Parathyroid adenoma (tissue), 2 donors: ENCODE results near the gene PRG3.

Experiments
- H2AFZ ChIP-seq: fragments of 300-600 bp; sonication (generic); one replicate; pipeline ENCODE4 v1.7.0; 2017; ENCODE audit warnings: antibody characterized with exemption, mild to moderate bottlenecking
- H3K27ac ChIP-seq: fragments of 300-600 bp; sonication (generic); one replicate; pipeline ENCODE4 v1.7.0; 2017
- H3K27me3 ChIP-seq: fragments of 300-600 bp; sonication (generic); one replicate; pipeline ENCODE4 v1.7.0; 2017; ENCODE audit warnings: low read length; ENCODE audit not compliant: control insufficient read depth, insufficient read depth
- H3K36me3 ChIP-seq: fragments of 300-600 bp; sonication (generic); one replicate; pipeline ENCODE4 v1.7.0; 2017; ENCODE audit warnings: low read length; ENCODE audit not compliant: control insufficient read depth, insufficient read depth
- H3K4me1 ChIP-seq: fragments of 300-600 bp; sonication (generic); one replicate; pipeline ENCODE4 v1.7.0; 2017; ENCODE audit warnings: control low read depth
- H3K4me2 ChIP-seq: fragments of 300-600 bp; sonication (generic); one replicate; pipeline ENCODE4 v1.7.0; 2017; ENCODE audit warnings: low read length
- H3K4me3 ChIP-seq: fragments of 300-600 bp; sonication (generic); one replicate; pipeline ENCODE4 v1.7.0; 2017; ENCODE audit warnings: low read depth, low read length
- H3K79me2 ChIP-seq: fragments of 300-600 bp; sonication (generic); one replicate; pipeline ENCODE4 v1.7.0; 2017; ENCODE audit warnings: control low read depth
- H3K9ac ChIP-seq: fragments of 300-600 bp; sonication (generic); one replicate; pipeline ENCODE4 v1.7.0; 2017; ENCODE audit warnings: mild to moderate bottlenecking
- H3K9me3 ChIP-seq: fragments of 300-600 bp; sonication (generic); one replicate; pipeline ENCODE4 v1.7.0; 2017; ENCODE audit warnings: low read length; ENCODE audit not compliant: control insufficient read depth
- TF ChIP-seq, protein P1 (sequence below): fragments of 300-600 bp; sonication (generic); IDR thresholded peaks from one replicate; pipeline ENCODE4 v1.7.0; 2017; ENCODE audit warnings: antibody characterized with exemption, mild to moderate bottlenecking
- donor health status: primary hyperparathyroidism.

PRG3 gene

DNA sequence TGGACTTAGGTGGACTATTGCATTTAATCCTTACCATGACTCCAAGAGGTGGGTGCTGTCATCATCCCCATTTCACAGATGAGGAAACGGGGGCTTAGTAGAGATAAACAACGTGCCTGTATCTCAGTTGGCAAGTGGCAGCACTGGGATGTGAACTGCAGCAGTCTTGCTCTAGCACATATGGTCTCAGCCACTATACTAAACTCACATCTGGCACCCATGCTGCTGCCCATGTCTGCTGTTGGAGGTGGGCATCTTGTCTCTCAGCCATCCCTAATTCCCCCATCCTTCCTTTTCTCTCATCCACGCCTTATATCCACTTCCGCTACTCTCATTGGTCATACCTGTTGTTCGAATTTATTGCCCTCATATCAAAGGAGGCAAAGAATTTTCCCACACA lies 3.8 kb downstream of the PRG3 start:
- H3K4me2 ChIP-seq: no peak overlapping the region
- no peaks in the 10 kb centered on the region for H3K27me3 ChIP-seq
- TF ChIP-seq, protein P1, sequence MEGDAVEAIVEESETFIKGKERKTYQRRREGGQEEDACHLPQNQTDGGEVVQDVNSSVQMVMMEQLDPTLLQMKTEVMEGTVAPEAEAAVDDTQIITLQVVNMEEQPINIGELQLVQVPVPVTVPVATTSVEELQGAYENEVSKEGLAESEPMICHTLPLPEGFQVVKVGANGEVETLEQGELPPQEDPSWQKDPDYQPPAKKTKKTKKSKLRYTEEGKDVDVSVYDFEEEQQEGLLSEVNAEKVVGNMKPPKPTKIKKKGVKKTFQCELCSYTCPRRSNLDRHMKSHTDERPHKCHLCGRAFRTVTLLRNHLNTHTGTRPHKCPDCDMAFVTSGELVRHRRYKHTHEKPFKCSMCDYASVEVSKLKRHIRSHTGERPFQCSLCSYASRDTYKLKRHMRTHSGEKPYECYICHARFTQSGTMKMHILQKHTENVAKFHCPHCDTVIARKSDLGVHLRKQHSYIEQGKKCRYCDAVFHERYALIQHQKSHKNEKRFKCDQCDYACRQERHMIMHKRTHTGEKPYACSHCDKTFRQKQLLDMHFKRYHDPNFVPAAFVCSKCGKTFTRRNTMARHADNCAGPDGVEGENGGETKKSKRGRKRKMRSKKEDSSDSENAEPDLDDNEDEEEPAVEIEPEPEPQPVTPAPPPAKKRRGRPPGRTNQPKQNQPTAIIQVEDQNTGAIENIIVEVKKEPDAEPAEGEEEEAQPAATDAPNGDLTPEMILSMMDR: no peak
- no peaks in the 10 kb centered on the region for H3K9me3 ChIP-seq
- H3K27ac ChIP-seq: no peak overlapping the region
- no peaks in the 10 kb centered on the region for H3K79me2 ChIP-seq
- H3K36me3 ChIP-seq: no peaks in the 10 kb centered on the region
- no peak overlapping the region for H3K9ac ChIP-seq
- H3K4me1 ChIP-seq: no peaks in the 10 kb centered on the region
- H3K4me3 ChIP-seq: no peak overlapping the region
- no peak overlapping the region for H2AFZ ChIP-seq

DNA sequence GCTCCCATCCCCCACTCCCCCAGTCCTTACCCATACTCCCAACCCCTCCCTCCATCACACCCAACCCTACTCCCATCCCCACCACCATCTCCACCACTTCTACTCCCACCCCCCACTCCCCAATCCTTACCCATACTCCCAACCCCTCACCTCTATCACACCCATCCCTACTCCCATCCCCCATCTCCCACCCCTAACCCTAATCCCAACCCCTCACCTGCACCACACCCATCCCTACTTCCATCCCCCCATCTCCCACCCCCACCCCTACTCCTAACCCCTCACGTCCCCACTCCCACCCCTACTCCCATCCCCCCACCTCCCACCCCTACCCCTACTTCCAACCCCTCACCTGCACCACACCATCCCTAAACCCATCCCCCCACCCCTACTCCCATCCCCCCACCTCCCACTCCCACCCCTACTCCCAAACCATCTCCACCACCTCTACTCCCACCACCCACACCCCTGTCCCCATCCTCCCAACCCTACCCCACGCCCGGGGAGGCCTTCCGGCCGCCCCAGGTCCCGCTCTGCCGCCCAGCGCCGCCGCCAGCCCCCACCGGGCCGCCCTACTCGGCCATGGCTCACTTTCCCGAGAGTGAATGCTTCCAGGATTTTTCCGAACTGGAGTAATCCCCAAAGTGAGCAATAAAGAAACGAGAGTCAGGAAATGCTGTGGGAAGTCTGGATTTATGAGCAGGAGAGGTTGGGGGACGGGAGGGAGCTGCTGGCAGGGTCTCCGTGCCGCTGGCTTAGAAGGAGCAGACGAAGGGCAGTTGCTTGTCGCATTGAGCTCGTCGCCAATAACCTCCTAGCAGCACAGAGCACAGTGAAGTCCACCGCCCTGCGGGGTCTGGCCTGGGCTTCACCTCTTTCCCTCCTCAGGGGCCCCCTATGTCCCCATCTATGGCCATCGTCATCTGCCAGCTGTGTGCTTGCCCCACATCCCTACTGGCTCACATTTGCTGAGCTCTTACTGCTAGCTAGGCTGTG lies 4.6 kb downstream of the PRG3 start:
- Histone ChIP-seq H3K36me3 (no peaks in the 10 kb centered on the region), H3K9me3 (no peaks in the 10 kb centered on the region), H3K27me3 (no peaks in the 10 kb centered on the region), H3K4me2 (no peak overlapping the region), H3K27ac (no peak overlapping the region), H2AFZ (no peak overlapping the region), H3K79me2 (no peaks in the 10 kb centered on the region), H3K9ac (no peak overlapping the region), H3K4me3 (no peak overlapping the region), H3K4me1 (no peaks in the 10 kb centered on the region)
- TF ChIP-seq, protein P1: no peak

DNA sequence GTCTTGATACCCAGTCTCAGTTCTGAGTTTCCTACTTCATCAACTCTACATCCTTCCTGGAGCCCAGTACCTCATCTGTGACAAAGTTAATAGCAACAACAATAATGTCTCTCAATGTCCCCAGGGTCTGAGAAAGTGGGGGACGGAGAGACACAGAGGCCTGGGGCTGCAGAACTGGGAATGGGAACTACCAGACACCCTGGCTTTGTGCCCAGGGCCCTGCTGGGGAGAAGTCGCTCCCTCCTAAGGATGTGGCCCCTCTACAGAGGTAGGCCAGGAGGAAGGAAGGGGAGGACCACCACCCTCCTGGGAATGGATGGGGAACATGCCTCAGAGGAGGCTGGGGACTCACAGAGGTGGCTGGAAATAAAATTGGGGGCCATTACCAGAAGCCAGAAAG lies 5.5 kb downstream of the PRG3 start:
- Histone ChIP-seq H3K4me2 (no peak overlapping the region), H3K36me3 (no peaks in the 10 kb centered on the region), H3K27me3 (no peaks in the 10 kb centered on the region), H3K4me1 (no peaks in the 10 kb centered on the region), H2AFZ (no peak overlapping the region), H3K9me3 (no peaks in the 10 kb centered on the region), H3K79me2 (no peaks in the 10 kb centered on the region), H3K4me3 (no peak overlapping the region), H3K9ac (no peak overlapping the region), H3K27ac (no peak overlapping the region)
- TF ChIP-seq, protein P1: no peak

DNA sequence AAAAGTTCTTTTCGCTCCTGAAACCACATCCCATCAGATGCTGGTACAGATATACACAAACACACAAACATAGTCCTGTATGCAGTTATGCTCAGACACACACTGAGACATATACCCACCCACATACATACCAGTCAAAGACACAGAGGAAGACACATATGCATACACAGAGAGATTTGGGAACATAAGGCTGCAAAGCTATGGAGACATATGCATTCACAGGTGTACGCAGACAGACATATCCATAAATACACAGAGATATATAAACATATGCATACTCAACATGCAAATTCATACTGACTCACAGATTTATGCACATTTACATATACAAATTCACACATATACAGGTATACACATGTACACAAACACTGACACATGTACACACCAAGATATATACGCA lies 6.0 kb downstream of the PRG3 start:
- no peak overlapping the region for H3K4me3 ChIP-seq
- no peaks in the 10 kb centered on the region for H3K36me3 ChIP-seq
- H3K27me3 ChIP-seq: no peaks in the 10 kb centered on the region
- no peak overlapping the region for H3K27ac ChIP-seq
- H3K9me3 ChIP-seq: no peaks in the 10 kb centered on the region
- no peak overlapping the region for H3K4me2 ChIP-seq
- H3K9ac ChIP-seq: no peak overlapping the region
- H2AFZ ChIP-seq: no peak overlapping the region
- no peaks in the 10 kb centered on the region for H3K79me2 ChIP-seq
- TF ChIP-seq, protein P1: no peak
- no peaks in the 10 kb centered on the region for H3K4me1 ChIP-seq
